T-helper 17 cell (primary cell): ENCODE measurements around the gene SLC22A31. TPM values are rescaled to one million over a fixed set of nuclear protein-coding genes. Genes with fewer than 3 reads are reported as not detected.
"Not testable (repeated sequence)": the region's sequence is repeated elsewhere in the genome, so short reads cannot be mapped to it uniquely, and the experiment has no call there.

ENCODE experiments used
- ATAC-seq: fragments of 150-1000 bp; cut with Tn5 transposase; 2 replicates; pipeline ENCODE4 v1.10.0; 2021; ENCODE audit warnings: mild to moderate bottlenecking, moderate library complexity
- DNase-seq, 3 donors: peaks; one replicate each; pipeline versions ENCODE4 v3.0.0 to v3.0.0-alpha.2; 2020 to 2021
- H3K9me3 ChIP-seq: one replicate; pipeline ENCODE4 v1.7.0; 2013; ENCODE audit warnings: low read length, mild to moderate bottlenecking; ENCODE audit not compliant: control insufficient read depth, poor library complexity, severe bottlenecking
- H3K27ac Mint-ChIP-seq: one replicate; pipeline ENCODE4 v1.8.0; 2022; ENCODE audit warnings: mild to moderate bottlenecking, moderate library complexity, mixed read lengths
- H3K27me3 Mint-ChIP-seq: one replicate; pipeline ENCODE4 v1.8.0; 2022; ENCODE audit warnings: mixed read lengths
- H3K36me3 Mint-ChIP-seq: one replicate; pipeline ENCODE4 v1.8.0; 2022; ENCODE audit warnings: low read depth, mixed read lengths
- H3K4me1 Mint-ChIP-seq: one replicate; pipeline ENCODE4 v1.8.0; 2022; ENCODE audit warnings: mild to moderate bottlenecking, mixed read lengths
- H3K4me3 Mint-ChIP-seq: one replicate; pipeline ENCODE4 v1.8.0; 2022; ENCODE audit warnings: mild to moderate bottlenecking, moderate library complexity, mixed read lengths
- total RNA-seq, 4 donors: library from RNA in 2 of 4; stranded (reverse) in 2 of 4; gene quantifications; one replicate each; pipeline ENCODE4 v1.2.3 and lab custom pipeline; 2022 to 2026

SLC22A31 gene
- under 1 TPM; 0.52 to 0.76 TPM for total RNA-seq
- 0.45 to 0.46 reads per million in 2 donors for total RNA-seq (lab: John Stamatoyannopoulos, UW)

DNA sequence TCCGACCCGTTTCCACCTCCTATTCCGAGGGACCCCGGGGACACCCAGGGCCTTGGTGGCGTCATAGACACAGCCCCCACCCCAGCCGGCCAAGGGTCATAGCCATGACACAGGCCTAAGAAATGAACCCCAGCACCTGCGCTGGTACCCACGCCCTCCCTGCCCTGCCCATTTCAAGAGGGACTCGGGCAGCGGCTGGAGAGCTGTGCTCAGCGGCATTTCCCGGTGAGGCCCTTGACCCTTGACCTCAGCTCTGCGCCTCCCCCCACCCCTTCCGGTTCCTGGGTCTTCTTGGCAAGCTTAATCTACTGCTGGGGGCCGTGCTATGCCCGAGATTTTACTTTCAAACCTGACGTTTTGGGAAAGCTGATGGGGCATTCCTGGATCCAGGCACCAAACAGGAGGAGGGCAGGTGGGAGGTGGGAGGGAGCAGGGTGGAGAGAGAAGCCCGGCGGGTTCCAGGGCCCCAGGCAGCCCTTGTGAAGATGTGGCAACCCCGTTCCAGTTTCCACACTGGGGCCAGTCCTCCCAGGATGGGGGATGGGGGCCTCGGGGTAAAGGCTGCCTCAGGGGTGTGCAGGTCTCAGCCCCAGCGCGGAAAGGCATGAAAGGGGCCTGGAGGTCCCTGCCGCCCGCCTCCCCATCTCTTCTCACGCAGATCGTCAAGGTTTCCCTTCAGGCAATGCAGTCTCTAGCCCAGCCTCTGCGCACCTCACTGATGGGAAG is at the start of gene SLC22A31:
Gene SLC22A31 (minus strand): TSS at position 414 of the 726 bp plus-strand sequence. CDS start 36 bp downstream, at position 378.
- Mint-ChIP-seq H3K4me1 (peaks cover 3% of the 10 kb centered on the region), H3K27ac (no peak within 1 kb of the TSS), H3K36me3 (no peaks in the 10 kb centered on the region), H3K27me3 (peaks cover 43% of the 10 kb centered on the region), H3K4me3 (peak within 1 kb of the TSS; percentile 67)
- DNase-seq, result no peak
- H3K9me3 ChIP-seq, result no peaks in the 10 kb centered on the region
- ATAC-seq, result no peak

DNA sequence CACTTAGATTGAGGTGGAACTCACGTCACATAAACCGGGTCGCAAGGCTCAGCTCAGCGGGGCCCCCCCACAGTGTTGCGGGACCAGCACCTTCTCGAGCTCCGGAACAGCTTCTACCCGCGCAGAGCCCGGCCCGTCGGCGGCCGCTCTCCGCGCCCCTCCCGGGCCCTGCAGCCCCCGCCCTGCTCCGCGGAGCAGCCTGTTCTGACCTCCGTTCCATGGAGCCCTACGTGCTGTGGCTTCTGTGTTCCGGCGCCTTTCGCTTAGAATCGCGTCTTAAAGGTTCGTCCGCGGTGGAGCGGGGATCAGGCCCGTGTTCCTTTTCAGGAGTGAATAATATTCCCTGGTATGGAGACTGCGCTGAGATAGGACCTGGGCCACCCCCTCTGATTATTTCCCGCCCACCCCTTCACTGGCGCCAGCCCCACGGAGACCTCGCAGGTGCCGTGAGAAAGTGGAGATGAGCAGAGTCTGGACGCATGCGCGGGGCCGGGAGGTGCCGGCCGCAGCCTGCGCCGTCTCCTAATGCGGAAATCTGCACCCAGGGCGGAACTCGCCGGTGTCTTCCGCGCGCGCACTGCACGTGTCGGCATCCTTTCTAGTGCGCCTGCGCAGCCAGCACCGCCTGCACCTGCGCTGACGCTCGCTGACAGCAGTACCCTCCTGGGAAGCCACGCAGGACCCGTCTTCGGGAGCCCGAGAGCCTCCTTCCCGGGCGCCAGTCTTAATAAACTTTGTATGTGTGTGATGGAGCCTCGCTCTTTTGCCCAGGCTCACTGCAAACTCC is 48.1 kb upstream of the SLC22A31 start:
- no peak overlapping the region for H3K27ac Mint-ChIP-seq
- peak overlapping the region; percentile 80 for H3K4me3 Mint-ChIP-seq
- H3K9me3 ChIP-seq, result no peaks in the 10 kb centered on the region
- no peaks in the 10 kb centered on the region for H3K36me3 Mint-ChIP-seq
- no peaks in the 10 kb centered on the region for H3K27me3 Mint-ChIP-seq
- no peaks in the 10 kb centered on the region for H3K4me1 Mint-ChIP-seq
- no peak for ATAC-seq
- DNase-seq, result no peak

- not testable (repeated sequence) for H3K9me3 ChIP-seq, H3K36me3 Mint-ChIP-seq, H3K27ac Mint-ChIP-seq, H3K4me1 Mint-ChIP-seq, ATAC-seq, H3K27me3 Mint-ChIP-seq, DNase-seq
- H3K4me3 Mint-ChIP-seq, result peak overlapping the region; percentile 80
Measured at GRCh38 chr16:89247734-89248075, 47.4 kb upstream of the SLC22A31 start.

DNA sequence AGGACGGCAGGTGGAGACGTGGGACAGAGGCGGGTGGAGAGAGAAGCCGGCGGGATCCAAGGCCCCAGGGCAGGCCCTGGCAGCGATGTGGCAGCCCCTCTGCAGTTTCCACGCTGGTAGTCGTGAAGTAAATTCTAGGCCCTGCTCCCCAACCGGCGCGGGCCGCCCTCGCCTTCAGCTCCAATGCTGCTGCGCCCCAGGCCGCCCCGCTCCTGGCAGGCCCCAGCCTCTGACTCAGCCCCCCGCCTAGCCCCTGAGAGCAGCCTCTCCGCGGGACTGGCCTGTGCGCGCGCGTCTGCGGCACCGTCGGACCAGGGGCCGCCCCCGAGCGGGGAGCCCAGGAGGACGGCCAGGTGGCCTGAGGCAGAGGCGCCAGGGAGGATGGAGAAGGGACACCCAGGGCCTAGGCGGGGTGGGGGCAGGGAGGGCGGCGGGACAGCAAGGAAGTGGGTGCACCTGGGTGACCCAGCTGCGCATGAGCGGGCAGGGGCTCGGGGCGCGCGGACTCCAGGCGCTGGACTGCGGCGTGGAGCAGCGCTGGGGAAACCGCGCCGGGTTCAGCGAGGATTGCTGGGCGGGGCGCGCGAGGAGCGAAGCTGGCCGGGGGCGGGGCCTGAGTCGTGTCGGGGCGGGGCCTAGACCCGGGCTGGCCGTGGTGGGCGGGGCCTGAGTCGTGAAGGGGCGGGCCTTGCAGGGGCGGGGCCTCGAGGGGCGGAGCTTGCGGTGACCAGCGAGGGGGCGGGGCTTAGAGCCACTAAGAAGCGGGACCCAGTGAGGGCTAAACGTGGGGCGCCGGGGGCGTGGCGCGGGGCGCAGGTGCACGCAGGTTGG is 46.8 kb upstream of the SLC22A31 start:
- ATAC-seq (peak; percentile 94), DNase-seq (peak; percentile 94 to 98 (median 96))
- H3K9me3 ChIP-seq, result no peaks in the 10 kb centered on the region
- H3K4me1 Mint-ChIP-seq, result no peaks in the 10 kb centered on the region
- H3K36me3 Mint-ChIP-seq, result no peaks in the 10 kb centered on the region
- H3K27me3 Mint-ChIP-seq, result no peaks in the 10 kb centered on the region
- H3K4me3 Mint-ChIP-seq, result peak overlapping the region; percentile 80
- no peak overlapping the region for H3K27ac Mint-ChIP-seq

DNA sequence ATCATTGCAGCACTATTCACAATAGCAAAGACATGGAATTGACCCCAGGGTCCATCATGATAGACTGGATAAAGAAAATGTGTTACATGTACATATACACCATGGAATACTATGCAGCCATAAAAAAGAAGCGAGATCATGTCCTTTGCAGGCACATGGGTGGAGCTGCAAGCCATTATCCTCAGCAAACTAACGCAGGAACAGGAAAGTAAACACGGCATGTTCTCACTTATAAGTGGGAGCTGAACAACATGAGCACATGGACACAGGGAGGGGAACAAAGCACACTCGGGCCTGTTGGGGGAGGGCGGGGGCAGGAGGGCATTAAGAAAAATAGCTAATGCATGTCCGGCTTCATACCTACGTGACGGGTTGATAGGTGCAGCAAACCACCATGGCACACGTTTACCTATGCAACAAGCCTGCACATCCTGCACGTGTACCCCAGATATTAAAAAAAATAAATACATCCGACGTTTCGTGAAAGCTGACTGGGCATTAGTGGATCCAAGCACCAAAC is 46.1 kb upstream of the SLC22A31 start:
- no peaks in the 10 kb centered on the region for H3K27me3 Mint-ChIP-seq
- peak overlapping the region; percentile 72 for H3K4me3 Mint-ChIP-seq
- no peak overlapping the region for H3K27ac Mint-ChIP-seq
- no peak for DNase-seq
- H3K36me3 Mint-ChIP-seq, result no peaks in the 10 kb centered on the region
- H3K9me3 ChIP-seq, result no peaks in the 10 kb centered on the region
- ATAC-seq, result no peak
- peaks cover 4% of the 10 kb centered on the region for H3K4me1 Mint-ChIP-seq

DNA sequence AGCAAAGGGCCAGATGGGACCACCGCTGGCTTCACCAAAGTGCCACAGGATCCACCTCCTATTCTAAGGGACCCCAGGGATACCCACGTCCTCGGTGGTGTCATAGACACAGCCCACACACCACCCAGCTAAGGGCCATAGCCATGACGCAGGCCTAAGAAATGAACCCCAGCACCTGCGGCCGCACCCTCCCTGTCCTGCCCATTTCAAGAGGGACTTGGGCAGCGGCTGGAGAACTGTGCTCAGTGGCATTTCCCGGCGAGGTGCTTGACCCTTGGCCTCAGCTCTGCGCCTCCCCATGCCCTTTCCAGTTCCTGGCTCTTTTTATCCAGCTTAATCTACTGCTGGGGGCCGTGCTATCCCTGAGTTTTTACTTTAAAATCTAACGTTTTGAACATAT is 44.4 kb upstream of the SLC22A31 start:
- H3K4me3 Mint-ChIP-seq, result no peak overlapping the region
- no peaks in the 10 kb centered on the region for H3K36me3 Mint-ChIP-seq
- H3K9me3 ChIP-seq, result no peaks in the 10 kb centered on the region
- DNase-seq, result no peak
- H3K27me3 Mint-ChIP-seq, result no peaks in the 10 kb centered on the region
- no peak for ATAC-seq
- H3K27ac Mint-ChIP-seq, result no peak overlapping the region
- peaks cover 9% of the 10 kb centered on the region for H3K4me1 Mint-ChIP-seq

DNA sequence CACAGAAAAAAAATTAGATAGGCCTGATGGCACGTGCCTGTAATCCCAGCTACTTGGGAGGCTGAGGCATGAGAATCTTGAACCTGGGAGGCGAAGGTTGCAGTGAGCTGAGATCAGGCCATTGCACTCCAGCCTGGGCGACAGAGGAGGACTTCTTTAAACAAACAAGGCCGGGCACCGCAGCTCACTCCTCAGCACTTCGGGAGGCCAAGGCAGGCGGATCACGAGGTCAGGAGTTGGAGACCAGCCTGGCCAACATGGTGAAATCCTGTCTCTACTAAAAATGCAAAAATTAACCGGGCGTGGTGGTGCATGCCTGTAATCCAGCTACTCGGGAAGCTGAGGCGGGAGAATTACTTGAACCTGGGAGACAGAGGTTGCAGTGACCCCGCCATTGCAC is 43.9 kb upstream of the SLC22A31 start:
- not testable (repeated sequence) for DNase-seq, ATAC-seq, H3K4me1 Mint-ChIP-seq, H3K4me3 Mint-ChIP-seq, H3K36me3 Mint-ChIP-seq, H3K27me3 Mint-ChIP-seq, H3K27ac Mint-ChIP-seq, H3K9me3 ChIP-seq

DNA sequence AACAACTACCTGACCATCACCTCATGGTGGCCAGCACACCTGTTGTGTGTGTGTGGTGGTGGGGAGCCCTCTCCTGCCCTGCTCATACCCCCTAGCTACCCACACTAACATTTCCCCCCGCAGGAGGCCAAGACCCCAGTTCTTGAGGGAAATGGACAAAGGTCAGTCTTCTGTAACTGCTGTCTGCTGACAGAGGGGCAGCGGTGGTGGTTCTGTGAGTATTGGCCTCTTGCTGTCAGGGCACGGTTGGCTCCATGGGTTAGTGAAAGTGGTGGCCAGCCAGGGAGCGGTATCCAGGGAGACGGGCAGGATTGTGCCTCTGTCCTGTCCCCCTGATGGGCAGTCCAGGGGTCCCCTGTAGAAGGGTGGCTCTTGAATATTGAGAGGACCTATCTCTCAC is 43.3 kb upstream of the SLC22A31 start:
- ATAC-seq (no peak), DNase-seq (no peak)
- Mint-ChIP-seq H3K27ac (no peak overlapping the region), H3K27me3 (no peaks in the 10 kb centered on the region), H3K4me1 (peaks cover 9% of the 10 kb centered on the region), H3K36me3 (no peaks in the 10 kb centered on the region), H3K4me3 (no peak overlapping the region)
- H3K9me3 ChIP-seq, result no peaks in the 10 kb centered on the region

DNA sequence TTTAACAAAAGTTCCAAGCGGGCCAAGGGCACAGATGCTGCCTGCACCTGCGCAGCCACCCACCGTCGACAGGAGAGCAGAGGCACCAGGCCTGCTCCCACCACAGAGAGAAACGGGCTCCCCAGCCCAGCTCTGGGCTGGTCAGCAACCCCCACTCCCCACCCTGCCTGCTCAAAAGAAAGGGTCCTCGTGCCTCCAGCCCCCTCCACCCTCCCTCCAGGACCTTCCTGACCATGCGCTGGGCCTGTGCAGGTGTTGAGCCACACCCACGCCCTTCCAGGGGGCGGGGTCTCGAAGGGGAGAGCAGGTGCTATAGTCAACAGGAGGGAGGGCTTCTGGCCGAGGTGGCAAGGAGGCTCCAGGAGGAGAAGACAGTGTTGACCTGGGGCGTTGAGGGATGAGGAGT is 42.5 kb upstream of the SLC22A31 start:
- ATAC-seq (no peak), DNase-seq (no peak)
- Mint-ChIP-seq H3K36me3 (no peaks in the 10 kb centered on the region), H3K4me1 (peaks cover 9% of the 10 kb centered on the region), H3K27ac (peak overlapping the region; percentile 98), H3K27me3 (no peaks in the 10 kb centered on the region), H3K4me3 (peak overlapping the region; percentile 57)
- no peaks in the 10 kb centered on the region for H3K9me3 ChIP-seq

- Mint-ChIP-seq H3K27ac (peak overlapping the region; percentile 98), H3K4me3 (peak overlapping the region; percentile 91), H3K27me3 (no peaks in the 10 kb centered on the region), H3K4me1 (peaks cover 9% of the 10 kb centered on the region), H3K36me3 (no peaks in the 10 kb centered on the region)
- no peaks in the 10 kb centered on the region for H3K9me3 ChIP-seq
- DNase-seq, result peak; percentile 71 to 85 (median 73)
- peak; percentile 84 for ATAC-seq
Measured at GRCh38 chr16:89241187-89242007, 41.1 kb upstream of the SLC22A31 start.

DNA sequence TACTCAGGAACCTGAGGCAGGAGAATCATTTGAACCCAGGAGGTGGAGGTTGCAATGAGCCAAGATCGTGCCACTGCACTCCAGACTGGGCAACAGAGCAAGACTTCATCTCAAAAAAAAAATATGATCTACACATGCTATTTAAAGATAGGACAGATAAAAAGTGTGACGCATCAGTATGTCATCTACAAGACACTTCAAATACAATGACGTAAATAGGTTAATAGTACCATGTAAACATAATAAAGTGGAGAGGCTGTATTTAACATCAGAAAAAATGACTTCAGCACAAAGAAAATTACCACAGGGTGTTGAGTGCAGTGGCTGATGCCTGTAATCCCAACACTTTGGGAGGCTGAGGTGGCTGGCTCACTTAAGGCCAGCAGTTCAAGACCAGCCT is 37.4 kb upstream of the SLC22A31 start:
- Mint-ChIP-seq H3K4me1 (peaks cover 9% of the 10 kb centered on the region), H3K27ac (no peak overlapping the region), H3K27me3 (no peaks in the 10 kb centered on the region), H3K36me3 (peaks cover 3% of the 10 kb centered on the region), H3K4me3 (no peak overlapping the region)
- no peak for ATAC-seq
- H3K9me3 ChIP-seq, result no peaks in the 10 kb centered on the region
- DNase-seq, result no peak

- no peak overlapping the region for H3K4me3 Mint-ChIP-seq
- ATAC-seq (no peak), DNase-seq (no peak)
- no peaks in the 10 kb centered on the region for H3K9me3 ChIP-seq
- H3K27ac Mint-ChIP-seq, result no peak overlapping the region
- H3K36me3 Mint-ChIP-seq, result peaks cover 5% of the 10 kb centered on the region
- H3K27me3 Mint-ChIP-seq, result no peaks in the 10 kb centered on the region
- H3K4me1 Mint-ChIP-seq, result no peaks in the 10 kb centered on the region
Measured at GRCh38 chr16:89233678-89234490, 33.5 kb upstream of the SLC22A31 start.
